Fibroblast of lung (primary cell): ENCODE measurements around the gene PTPMT1. TPM values are rescaled to one million over a fixed set of nuclear protein-coding genes. Genes with fewer than 3 reads are reported as not detected.

Source experiments
- DNase-seq, 2 donors: peaks; one replicate each; pipeline versions ENCODE4 v3.0.0 to v3.0.0-alpha.2; 2010; ENCODE audit warnings: low read depth in 2 of 2
- H2AFZ ChIP-seq: 2 replicates; pipeline ENCODE4 v1.5.1; 2012; ENCODE audit warnings: low read length, control low read depth, inconsistent platforms
- H3K27ac ChIP-seq: 2 replicates; pipeline ENCODE4 v1.5.1; 2011; ENCODE audit warnings: low read length, control low read depth; ENCODE audit not compliant: insufficient read depth
- H3K27me3 ChIP-seq: 2 replicates; pipeline ENCODE4 v1.5.1; 2011; ENCODE audit warnings: mild to moderate bottlenecking, low read length; ENCODE audit not compliant: control insufficient read depth, insufficient read depth
- H3K36me3 ChIP-seq: 2 replicates; pipeline ENCODE4 v1.5.1; 2011; ENCODE audit warnings: low read length; ENCODE audit not compliant: control insufficient read depth, insufficient read depth
- H3K4me1 ChIP-seq: 2 replicates; pipeline ENCODE4 v1.5.1; 2011; ENCODE audit warnings: low read length; ENCODE audit not compliant: control insufficient read depth, insufficient read depth; ENCODE audit errors: extremely low read depth
- H3K4me2 ChIP-seq: 2 replicates; pipeline ENCODE4 v1.5.1; 2011; ENCODE audit warnings: low read length, control low read depth; ENCODE audit not compliant: insufficient read depth; ENCODE audit errors: extremely low read depth
- H3K4me3 ChIP-seq, 4 experiments: fragments of 200-600 bp in 1 of 4; sonication (generic) in 1 of 4; replicated peaks in 1 of 4; 2 replicates each; pipeline ENCODE4 v1.5.1; 2011 to 2016; ENCODE audit warnings: low read length in 4 of 4, low read depth in 3 of 4, mild to moderate bottlenecking in 3 of 4, control low read depth in 2 of 4, inconsistent platforms in 1 of 4, mixed read lengths in 1 of 4; ENCODE audit not compliant: insufficient read depth in 1 of 4; ENCODE audit errors: control extremely low read depth in 1 of 4
- H3K79me2 ChIP-seq: 2 replicates; pipeline ENCODE4 v1.5.1; 2012; ENCODE audit warnings: mild to moderate bottlenecking, low read length, inconsistent platforms; ENCODE audit not compliant: control insufficient read depth, insufficient read depth
- H3K9ac ChIP-seq: 2 replicates; pipeline ENCODE4 v1.5.1; 2011; ENCODE audit warnings: mild to moderate bottlenecking, low read length, control low read depth; ENCODE audit not compliant: insufficient read depth
- H3K9me3 ChIP-seq: 2 replicates; pipeline ENCODE4 v1.5.1; 2012; ENCODE audit warnings: low read depth, low read length; ENCODE audit not compliant: control insufficient read depth, insufficient read depth
- H4K20me1 ChIP-seq: 2 replicates; pipeline ENCODE4 v1.5.1; 2011; ENCODE audit warnings: low read length; ENCODE audit not compliant: control insufficient read depth, insufficient read depth; ENCODE audit errors: extremely low read depth
- EZH2 ChIP-seq: IDR thresholded peaks from 2 replicates; pipeline ENCODE4 v1.5.1; 2012; ENCODE audit warnings: low read length, control low read depth, mild to moderate bottlenecking; ENCODE audit errors: missing control alignments
- polyA plus RNA-seq, 2 donors: library from polyadenylated mRNA; depleted of rRNA in 1 of 2; stranded (reverse) in 1 of 2; unstranded in 1 of 2; fragments of >200 nt; gene quantifications; 2 replicates each; pipeline ENCODE4 v1.2.1, GENCODE V29; 2011 to 2012; ENCODE audit warnings: missing spikeins in 1 of 2
- total RNA-seq: library from RNA; depleted of rRNA; stranded (reverse); fragments of >200 nt; gene quantifications from 2 replicates; pipeline ENCODE4 v1.2.1, GENCODE V29; 2014
- TF ChIP-seq, protein P1 (sequence below), 2 donors: IDR thresholded peaks in 1 of 2; conservative IDR thresholded peaks in 1 of 2; 1 replicate in 1 of 2; 2 replicates in 1 of 2; pipeline ENCODE4 v1.5.1; 2011 to 2012; ENCODE audit warnings: low read length in 2 of 2, control low read depth in 1 of 2, inconsistent platforms in 1 of 2, low read depth in 1 of 2, mild to moderate bottlenecking in 1 of 2

Gene PTPMT1
- total and polyA plus RNA-seq, 2 donors (not counting 1 experiment from before 2014, with no cell fraction given), result 55.4 to 84.9 TPM

DNA sequence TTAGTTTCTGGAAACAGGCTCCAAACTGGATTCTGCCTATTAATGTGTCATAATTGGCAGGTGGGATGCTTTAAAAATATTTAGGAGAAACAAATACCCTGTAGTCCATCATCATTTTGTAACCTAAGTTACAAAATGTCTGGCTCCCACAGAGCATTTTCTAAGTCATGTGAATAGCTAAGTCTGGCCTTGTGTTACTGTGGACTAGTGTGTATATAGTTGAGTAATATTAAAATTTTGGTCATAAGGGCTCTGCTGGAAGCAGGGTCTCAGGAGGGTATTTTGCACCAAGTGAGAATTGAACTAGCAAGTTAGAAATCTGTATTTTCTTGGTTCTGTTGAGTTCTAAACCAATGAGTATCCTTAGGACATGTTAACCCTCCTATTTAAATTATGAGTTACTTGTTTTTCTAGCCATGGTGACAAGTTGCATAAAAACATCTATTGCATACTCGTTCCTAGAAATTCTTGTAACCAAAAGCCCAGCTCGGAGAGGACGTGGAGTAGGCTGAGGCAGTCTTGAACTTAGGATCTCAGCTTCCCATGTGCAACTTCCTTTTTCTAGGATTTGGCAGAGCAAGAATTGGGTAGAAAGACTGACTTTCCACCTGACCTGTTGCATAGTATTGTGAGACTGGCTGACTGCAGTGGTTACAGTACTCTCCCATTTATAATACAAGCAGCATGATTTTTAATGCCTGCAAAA lies 5.4 kb downstream of the PTPMT1 start:
- Histone ChIP-seq H3K9me3 (no peaks in the 10 kb centered on the region), H3K27me3 (no peaks in the 10 kb centered on the region), H3K4me1 (peaks cover 16% of the 10 kb centered on the region), H3K4me3 (no peak overlapping the region), H3K36me3 (peaks cover 13% of the 10 kb centered on the region), H3K9ac (no peak overlapping the region), H3K27ac (no peak overlapping the region), H3K79me2 (peaks cover 18% of the 10 kb centered on the region), H3K4me2 (no peak overlapping the region), H2AFZ (no peak overlapping the region), H4K20me1 (no peaks in the 10 kb centered on the region)
- no peak for DNase-seq
- TF ChIP-seq, protein P1, sequence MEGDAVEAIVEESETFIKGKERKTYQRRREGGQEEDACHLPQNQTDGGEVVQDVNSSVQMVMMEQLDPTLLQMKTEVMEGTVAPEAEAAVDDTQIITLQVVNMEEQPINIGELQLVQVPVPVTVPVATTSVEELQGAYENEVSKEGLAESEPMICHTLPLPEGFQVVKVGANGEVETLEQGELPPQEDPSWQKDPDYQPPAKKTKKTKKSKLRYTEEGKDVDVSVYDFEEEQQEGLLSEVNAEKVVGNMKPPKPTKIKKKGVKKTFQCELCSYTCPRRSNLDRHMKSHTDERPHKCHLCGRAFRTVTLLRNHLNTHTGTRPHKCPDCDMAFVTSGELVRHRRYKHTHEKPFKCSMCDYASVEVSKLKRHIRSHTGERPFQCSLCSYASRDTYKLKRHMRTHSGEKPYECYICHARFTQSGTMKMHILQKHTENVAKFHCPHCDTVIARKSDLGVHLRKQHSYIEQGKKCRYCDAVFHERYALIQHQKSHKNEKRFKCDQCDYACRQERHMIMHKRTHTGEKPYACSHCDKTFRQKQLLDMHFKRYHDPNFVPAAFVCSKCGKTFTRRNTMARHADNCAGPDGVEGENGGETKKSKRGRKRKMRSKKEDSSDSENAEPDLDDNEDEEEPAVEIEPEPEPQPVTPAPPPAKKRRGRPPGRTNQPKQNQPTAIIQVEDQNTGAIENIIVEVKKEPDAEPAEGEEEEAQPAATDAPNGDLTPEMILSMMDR (conservative IDR thresholded peaks at IDR 0.05 in 1 of 2, IDR thresholded peaks at IDR 0.05 in 1 of 2; ENCODE audit: low read depth in 1 of 2, low read length in 2 of 2), result no peak
- TF ChIP-seq EZH2, result no peak

DNA sequence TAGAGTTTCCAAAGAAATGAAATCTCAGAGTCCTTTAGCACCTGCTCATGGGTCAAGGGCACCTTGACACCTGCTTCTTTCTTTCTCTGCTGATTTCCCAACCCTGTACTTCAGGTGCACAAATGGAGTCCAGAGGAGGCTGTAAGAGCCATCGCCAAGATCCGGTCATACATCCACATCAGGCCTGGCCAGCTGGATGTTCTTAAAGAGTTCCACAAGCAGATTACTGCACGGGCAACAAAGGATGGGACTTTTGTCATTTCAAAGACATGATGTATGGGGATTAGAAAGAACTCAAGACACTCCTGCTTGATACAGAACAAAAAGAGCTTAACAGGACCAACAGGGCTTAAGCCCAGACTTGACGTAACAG lies 5.9 kb downstream of the PTPMT1 start:
- Histone ChIP-seq H2AFZ (no peak overlapping the region), H3K9me3 (no peaks in the 10 kb centered on the region), H3K36me3 (peaks cover 13% of the 10 kb centered on the region), H3K27me3 (no peaks in the 10 kb centered on the region), H3K4me3 (no peak overlapping the region), H3K27ac (no peak overlapping the region), H3K4me1 (peaks cover 16% of the 10 kb centered on the region), H4K20me1 (no peaks in the 10 kb centered on the region), H3K9ac (no peak overlapping the region), H3K4me2 (no peak overlapping the region), H3K79me2 (peaks cover 13% of the 10 kb centered on the region)
- no peak for DNase-seq
- TF ChIP-seq, protein P1 (conservative IDR thresholded peaks at IDR 0.05 in 1 of 2, IDR thresholded peaks at IDR 0.05 in 1 of 2; ENCODE audit: low read depth in 1 of 2, low read length in 2 of 2), result no peak
- TF ChIP-seq EZH2, result no peak

DNA sequence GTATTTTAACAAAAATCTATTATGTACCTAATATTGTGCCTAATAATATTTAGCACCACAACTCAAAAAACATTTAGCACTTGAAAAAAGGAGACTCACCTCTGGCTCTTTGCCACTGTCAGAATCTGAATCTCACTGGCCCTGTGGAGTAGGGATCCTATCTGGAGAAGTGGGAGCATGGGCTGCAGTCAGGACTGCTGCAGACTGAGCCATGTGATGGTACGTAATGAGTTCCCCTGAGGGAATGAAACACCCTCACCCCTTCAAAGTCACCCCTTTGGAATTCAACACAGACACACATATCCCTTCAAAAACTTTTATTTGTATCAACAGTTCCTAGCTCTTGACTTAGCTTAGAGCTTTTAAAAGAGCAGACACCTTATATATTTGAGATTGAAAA lies 6.5 kb downstream of the PTPMT1 start:
- H3K36me3 ChIP-seq, result peaks cover 13% of the 10 kb centered on the region
- H3K4me3 ChIP-seq, result no peak overlapping the region
- peak; percentile 33 to 72 for DNase-seq
- H3K27me3 ChIP-seq, result no peaks in the 10 kb centered on the region
- H3K9ac ChIP-seq, result no peak overlapping the region
- H3K79me2 ChIP-seq, result peaks cover 13% of the 10 kb centered on the region
- peaks cover 16% of the 10 kb centered on the region for H3K4me1 ChIP-seq
- no peaks in the 10 kb centered on the region for H3K9me3 ChIP-seq
- H4K20me1 ChIP-seq, result no peaks in the 10 kb centered on the region
- H3K27ac ChIP-seq, result peak overlapping the region; percentile 43
- H2AFZ ChIP-seq, result no peak overlapping the region
- no peak for TF ChIP-seq EZH2
- TF ChIP-seq, protein P1 (conservative IDR thresholded peaks at IDR 0.05 in 1 of 2, IDR thresholded peaks at IDR 0.05 in 1 of 2; ENCODE audit: low read depth in 1 of 2, low read length in 2 of 2), result no peak
- H3K4me2 ChIP-seq, result peak overlapping the region; percentile 35
